Measurements from ENCODE around the gene E4F1.

- TF ChIP-seq CTCF (IDR thresholded peaks at IDR 0.05) (no peak), POLR2A (IDR thresholded peaks at IDR 0.05) (no peak)
Measured at GRCh38 chr16:2273484-2273883, 50.1 kb downstream of the E4F1 start.

All from testis (tissue), 2 donors.